HL-60 (cell line): ENCODE results near the gene SCYGR2.

Experiments used
- DNase-seq, 2 experiments: peaks; one replicate each; pipeline ENCODE4 v3.0.0-alpha.2; 2010 to 2020; ENCODE audit warnings: low read depth in 1 of 2, low spot score in 1 of 2
- H3K27ac ChIP-seq: fragments of 250-450 bp; sonication (Bioruptor Pico); replicated peaks from 2 replicates; pipeline ENCODE4 v1.5.1; 2020; ENCODE audit warnings: mild to moderate bottlenecking, moderate library complexity
- H3K27me3 ChIP-seq: fragments of 250-450 bp; sonication (Bioruptor Pico); 2 replicates; pipeline ENCODE4 v1.5.1; 2021; ENCODE audit warnings: mild to moderate bottlenecking, moderate library complexity; ENCODE audit not compliant: insufficient read depth, poor library complexity, severe bottlenecking
- H3K4me3 ChIP-seq: replicated peaks from 2 replicates; pipeline ENCODE4 v1.5.1; 2011; ENCODE audit warnings: mild to moderate bottlenecking, control low read depth, low read length; ENCODE audit not compliant: insufficient read depth
- CTCF ChIP-seq: IDR thresholded peaks from one replicate; pipeline ENCODE4 v1.5.1; 2011; ENCODE audit warnings: low read length, control low read depth, inconsistent platforms; ENCODE audit not compliant: insufficient read depth
- GABPA ChIP-seq: IDR thresholded peaks from 2 replicates; pipeline ENCODE4 v1.6.1; 2012; ENCODE audit warnings: low read depth
- POLR2AphosphoS5 ChIP-seq: IDR thresholded peaks from 2 replicates; pipeline ENCODE4 v1.6.1; 2012; ENCODE audit warnings: low read depth
- SPI1 ChIP-seq: IDR thresholded peaks from 2 replicates; pipeline ENCODE4 v1.6.1; 2012; ENCODE audit warnings: low read depth, mild to moderate bottlenecking, borderline replicate concordance
- TF ChIP-seq, protein P1 (sequence below): IDR thresholded peaks from 2 replicates; pipeline ENCODE4 v1.6.1; 2012; ENCODE audit warnings: low read depth; ENCODE audit not compliant: insufficient replicate concordance

Gene SCYGR2

GRCh38 chr2:227623226-227623625 is 24.5 kb downstream of the SCYGR2 start:
- Histone ChIP-seq H3K4me3 (no peak overlapping the region), H3K27me3 (no peaks in the 10 kb centered on the region), H3K27ac (no peak overlapping the region)
- no peak for DNase-seq
- TF ChIP-seq GABPA (no peak), POLR2AphosphoS5 (no peak), SPI1 (no peak), CTCF (no peak)
- TF ChIP-seq, protein P1, sequence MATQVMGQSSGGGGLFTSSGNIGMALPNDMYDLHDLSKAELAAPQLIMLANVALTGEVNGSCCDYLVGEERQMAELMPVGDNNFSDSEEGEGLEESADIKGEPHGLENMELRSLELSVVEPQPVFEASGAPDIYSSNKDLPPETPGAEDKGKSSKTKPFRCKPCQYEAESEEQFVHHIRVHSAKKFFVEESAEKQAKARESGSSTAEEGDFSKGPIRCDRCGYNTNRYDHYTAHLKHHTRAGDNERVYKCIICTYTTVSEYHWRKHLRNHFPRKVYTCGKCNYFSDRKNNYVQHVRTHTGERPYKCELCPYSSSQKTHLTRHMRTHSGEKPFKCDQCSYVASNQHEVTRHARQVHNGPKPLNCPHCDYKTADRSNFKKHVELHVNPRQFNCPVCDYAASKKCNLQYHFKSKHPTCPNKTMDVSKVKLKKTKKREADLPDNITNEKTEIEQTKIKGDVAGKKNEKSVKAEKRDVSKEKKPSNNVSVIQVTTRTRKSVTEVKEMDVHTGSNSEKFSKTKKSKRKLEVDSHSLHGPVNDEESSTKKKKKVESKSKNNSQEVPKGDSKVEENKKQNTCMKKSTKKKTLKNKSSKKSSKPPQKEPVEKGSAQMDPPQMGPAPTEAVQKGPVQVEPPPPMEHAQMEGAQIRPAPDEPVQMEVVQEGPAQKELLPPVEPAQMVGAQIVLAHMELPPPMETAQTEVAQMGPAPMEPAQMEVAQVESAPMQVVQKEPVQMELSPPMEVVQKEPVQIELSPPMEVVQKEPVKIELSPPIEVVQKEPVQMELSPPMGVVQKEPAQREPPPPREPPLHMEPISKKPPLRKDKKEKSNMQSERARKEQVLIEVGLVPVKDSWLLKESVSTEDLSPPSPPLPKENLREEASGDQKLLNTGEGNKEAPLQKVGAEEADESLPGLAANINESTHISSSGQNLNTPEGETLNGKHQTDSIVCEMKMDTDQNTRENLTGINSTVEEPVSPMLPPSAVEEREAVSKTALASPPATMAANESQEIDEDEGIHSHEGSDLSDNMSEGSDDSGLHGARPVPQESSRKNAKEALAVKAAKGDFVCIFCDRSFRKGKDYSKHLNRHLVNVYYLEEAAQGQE: no peak

- no peak overlapping the region for H3K4me3 ChIP-seq
- DNase-seq: no peak
- peaks cover 1% of the 10 kb centered on the region for H3K27me3 ChIP-seq
- no peak overlapping the region for H3K27ac ChIP-seq
- TF ChIP-seq CTCF: no peak
- TF ChIP-seq, protein P1: no peak
- no peak for TF ChIP-seq POLR2AphosphoS5
- TF ChIP-seq GABPA: no peak
- no peak for TF ChIP-seq SPI1
Observed at GRCh38 chr2:227625420-227625819, 26.7 kb downstream of the SCYGR2 start.

- TF ChIP-seq GABPA: no peak
- TF ChIP-seq CTCF: no peak
- no peak for TF ChIP-seq SPI1
- TF ChIP-seq, protein P1: no peak
- DNase-seq: no peak
- peaks cover 8% of the 10 kb centered on the region for H3K27me3 ChIP-seq
Observed at GRCh38 chr2:227626580-227627151, 28.0 kb downstream of the SCYGR2 start.

More at GRCh38 chr2:227626580-227627151, 28.0 kb downstream of the SCYGR2 start:
- Histone ChIP-seq H3K4me3 (no peak overlapping the region), H3K27ac (no peak overlapping the region)
